HG02938 (cell line): ENCODE measurements around the gene CHRDL2.
"Not testable (repeated sequence)": the region's sequence is repeated elsewhere in the genome, so short reads cannot be mapped to it uniquely, and the experiment has no call there.

Experiments used
- ATAC-seq: cut with Tn5 transposase; IDR thresholded peaks from one replicate; pipeline ENCODE4 v1.9.1; 2021; ENCODE audit warnings: mild to moderate bottlenecking, moderate library complexity; ENCODE audit not compliant: unreplicated experiment

CHRDL2 gene, protein sequence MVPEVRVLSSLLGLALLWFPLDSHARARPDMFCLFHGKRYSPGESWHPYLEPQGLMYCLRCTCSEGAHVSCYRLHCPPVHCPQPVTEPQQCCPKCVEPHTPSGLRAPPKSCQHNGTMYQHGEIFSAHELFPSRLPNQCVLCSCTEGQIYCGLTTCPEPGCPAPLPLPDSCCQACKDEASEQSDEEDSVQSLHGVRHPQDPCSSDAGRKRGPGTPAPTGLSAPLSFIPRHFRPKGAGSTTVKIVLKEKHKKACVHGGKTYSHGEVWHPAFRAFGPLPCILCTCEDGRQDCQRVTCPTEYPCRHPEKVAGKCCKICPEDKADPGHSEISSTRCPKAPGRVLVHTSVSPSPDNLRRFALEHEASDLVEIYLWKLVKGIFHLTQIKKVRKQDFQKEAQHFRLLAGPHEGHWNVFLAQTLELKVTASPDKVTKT

DNA sequence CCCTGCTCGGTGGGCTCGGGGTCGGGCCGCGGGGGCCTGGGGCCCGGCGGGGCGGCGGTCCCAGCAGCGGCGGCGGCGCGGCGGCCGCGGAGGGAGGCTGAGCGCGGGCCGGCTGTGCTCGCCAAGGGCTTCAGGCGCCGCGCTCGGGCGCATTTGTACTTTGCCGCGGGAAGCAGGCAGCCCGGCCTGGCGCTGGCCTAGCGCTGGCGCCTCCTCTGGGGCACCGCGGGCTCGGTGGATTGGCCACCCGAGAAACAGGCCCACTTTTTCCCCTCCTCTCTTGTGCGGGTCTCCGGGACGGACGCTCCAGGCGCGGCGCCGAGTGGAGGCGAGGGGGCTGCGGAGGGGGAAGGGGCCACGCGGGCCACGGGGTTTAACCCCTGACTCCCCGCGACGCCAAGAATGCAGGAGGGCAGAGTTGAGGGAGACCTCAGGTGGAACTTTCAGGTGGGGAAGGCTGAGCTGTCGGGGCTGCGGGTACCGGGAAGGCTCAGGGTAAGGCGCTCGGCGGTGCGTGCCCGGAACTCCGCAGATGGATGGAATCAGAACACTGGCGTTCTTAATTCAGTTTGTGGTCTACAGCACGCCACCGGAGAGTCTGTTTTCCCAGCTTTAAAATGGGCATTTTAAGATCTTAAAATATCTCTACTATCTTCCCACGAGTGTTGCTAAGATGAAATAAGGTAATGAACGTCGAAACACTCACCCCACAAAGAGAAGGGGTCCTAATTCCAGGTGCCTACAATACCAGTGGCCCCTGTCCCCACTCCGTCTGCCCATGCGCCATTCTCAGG is at the start of gene CHRDL2:
TSS of gene CHRDL2 (minus strand) at position 126 of the 794 bp plus-strand sequence. CDS start 538 bp downstream, outside the sequence.
- ATAC-seq, result no peak

DNA sequence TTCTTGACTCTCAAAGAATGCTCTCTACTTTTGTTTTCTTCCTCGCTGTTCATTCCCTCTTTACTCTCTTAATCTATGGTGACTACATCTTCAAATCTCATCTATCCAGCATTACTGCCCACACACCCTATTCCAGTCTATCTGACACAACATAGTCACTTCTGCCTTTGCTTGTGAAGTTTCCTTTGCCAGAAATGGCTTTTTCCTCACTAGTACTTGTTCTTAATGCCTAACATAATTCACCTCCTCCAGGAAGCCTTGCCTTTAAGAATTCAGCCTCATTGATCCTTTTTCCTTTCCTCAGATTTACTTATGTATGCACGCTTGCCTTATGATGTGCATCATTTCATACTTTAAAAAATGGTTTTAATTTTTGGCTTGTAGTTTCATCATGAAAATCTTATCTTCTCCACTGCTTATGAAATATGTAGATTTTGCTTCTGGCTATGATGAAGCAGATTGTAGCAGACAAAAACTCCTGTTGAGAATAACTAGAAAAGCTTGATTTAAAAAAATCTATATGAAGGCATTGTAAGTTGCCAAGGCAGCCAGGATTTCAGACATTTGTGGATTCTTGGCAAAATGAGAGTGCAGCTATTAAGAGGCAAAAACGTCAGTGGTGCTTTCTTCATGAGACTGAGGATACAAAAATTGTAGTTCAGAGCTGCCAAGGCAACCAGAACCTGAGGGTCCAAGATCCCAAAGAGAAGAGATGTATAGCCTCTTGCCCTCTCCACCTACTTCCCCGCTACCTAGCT is 49.2 kb upstream of the CHRDL2 start:
- no peak for ATAC-seq

DNA sequence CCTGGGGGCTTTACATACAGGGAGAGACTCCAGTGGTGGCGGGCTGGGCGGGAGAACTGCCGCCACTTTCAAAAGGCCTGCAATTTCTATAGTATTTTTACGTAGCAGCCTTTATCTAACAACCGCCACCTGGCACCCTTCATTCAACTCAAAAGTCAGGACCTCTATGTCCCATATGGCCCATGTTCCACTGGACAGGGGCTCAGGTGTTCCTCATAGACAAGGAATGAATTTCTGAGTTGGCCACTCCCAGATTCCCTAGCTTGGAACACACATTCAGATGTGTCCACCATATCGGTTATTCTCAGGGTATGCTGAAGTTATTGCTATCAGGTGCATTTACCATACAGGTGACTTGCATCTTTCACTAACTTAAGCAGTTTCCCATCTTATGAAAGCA is 47.4 kb upstream of the CHRDL2 start:
- ATAC-seq, result no peak

DNA sequence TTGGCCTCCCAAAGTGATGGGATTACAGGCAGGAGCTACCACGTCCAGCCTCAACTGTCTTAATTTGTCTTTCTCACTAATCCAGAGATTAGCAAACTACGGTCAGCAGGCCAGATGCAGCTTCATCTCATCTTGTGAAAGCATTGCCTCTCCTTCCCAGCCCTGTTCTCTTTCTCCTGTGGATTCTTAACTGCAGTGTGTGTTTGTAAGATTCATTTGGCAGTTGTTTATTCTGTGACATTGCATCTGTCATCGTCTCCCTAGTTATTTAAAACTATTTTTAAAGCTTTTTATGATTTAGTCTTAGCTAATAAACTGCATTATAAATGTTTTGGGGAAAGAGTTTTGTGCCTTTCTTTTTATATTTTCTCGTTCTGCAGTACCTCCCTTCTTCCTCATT is 46.7 kb upstream of the CHRDL2 start:
- ATAC-seq, result no peak

DNA sequence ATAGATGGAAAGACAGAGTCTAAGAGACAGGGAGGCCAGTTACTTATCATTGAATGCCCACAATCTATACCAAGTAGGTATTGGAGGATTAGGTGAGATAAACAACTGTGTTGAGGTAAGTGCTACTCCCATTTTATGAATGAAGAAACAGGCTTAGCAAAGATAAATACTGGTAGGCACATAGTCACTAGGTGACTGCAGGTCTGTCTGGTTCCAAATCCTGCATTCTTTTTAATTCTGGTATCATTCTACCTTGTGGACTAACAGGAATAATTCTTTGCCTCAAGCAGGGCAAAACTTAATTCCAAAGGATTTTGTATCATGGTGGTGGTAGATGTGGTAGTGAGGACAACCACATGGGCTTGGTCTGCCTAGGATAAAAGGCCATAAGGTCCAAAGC is 45.8 kb upstream of the CHRDL2 start:
- ATAC-seq, result no peak

DNA sequence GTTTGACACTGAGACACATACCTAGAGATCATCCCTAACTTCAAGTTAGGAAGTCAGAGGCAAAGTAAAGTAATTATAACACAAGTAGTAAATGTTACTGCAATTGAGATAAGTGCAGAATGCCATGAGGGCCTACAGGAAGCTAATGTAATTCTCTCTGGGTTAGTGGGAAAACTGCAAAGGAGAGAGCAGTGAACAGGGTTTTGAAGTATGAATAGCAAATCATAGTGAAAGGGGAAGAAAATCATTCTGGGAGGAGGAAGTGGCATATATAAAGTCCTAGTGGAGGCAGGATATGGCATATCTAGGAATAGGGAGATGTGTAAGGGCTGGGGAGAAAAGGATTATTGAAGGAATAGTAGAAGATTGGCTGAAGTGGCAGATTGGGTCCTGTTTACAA is 45.3 kb upstream of the CHRDL2 start:
- ATAC-seq, result no peak

DNA sequence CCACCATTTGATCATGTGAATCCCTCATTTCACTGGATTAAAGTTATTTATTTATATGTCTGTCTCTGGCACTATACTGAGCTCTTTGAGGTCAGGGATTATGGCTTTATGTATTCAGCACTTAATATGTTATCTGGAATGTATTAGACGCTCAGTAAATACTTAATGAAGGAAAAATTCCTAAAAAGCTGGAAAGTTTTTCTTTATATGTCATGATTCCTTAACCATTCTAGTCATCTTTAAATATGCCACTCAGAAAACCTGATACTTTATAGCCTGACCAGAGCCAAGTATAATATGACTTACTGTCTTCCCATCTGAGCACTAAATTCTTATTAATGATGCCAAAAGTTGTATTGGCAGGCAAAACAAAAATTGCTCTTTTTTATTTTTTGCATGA is 44.5 kb upstream of the CHRDL2 start:
- ATAC-seq, result no peak

DNA sequence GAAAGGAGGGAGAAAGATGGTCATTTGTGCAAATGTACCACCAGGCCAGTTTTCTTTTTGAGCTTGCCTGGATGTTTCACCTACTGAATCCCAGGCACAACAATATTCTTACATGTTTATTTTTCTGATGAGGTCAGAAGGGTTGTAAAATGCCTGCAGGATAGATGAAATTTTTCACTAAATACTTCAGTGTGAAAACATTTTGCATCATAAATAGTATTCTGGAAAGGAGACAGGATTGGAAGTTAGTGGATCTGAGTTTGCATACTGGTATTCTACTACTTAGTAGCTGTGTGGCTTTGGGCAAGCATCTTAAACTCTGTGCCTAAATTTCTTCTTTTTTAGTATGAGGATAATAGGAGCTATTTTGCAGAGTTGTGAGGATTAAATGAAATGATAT is 42.2 kb upstream of the CHRDL2 start:
- no peak for ATAC-seq

DNA sequence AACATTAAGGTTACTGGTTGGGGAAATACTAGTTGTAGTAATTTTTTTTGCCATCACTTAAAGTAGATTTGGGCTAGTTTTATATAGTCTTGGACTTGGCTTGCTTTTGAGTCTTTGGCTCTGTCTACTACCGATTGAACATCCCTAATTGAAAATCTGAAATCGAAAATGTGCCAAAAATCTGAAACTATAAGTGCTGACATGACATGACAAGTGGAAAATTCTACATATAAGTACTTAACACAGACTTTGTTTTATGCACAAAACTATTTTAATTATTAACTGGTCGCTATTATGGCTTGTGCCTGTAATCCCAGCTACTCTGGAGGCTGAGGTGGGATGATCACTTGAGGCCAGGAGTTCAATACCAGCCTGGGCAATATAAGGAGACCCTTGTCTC is 39.9 kb upstream of the CHRDL2 start:
- ATAC-seq, result no peak

DNA sequence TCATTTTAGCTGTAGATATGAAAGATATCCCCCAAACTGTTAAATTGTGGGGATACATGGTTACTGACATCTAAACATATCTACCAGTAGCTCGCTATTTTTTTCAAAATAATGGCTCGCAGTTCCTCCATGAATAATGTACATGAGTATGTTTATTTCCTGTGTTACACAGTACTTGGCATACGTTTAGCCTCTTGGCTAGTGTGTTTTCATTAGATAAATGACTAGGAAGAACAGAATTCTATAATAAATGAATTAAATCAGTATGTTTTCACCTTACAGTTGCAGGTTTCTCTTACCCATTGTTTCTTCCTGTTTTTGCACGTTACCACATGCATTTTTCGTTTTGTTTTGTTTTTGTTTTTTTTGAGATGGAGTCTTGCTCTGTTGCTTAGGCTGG is 39.2 kb upstream of the CHRDL2 start:
- ATAC-seq, result no peak

DNA sequence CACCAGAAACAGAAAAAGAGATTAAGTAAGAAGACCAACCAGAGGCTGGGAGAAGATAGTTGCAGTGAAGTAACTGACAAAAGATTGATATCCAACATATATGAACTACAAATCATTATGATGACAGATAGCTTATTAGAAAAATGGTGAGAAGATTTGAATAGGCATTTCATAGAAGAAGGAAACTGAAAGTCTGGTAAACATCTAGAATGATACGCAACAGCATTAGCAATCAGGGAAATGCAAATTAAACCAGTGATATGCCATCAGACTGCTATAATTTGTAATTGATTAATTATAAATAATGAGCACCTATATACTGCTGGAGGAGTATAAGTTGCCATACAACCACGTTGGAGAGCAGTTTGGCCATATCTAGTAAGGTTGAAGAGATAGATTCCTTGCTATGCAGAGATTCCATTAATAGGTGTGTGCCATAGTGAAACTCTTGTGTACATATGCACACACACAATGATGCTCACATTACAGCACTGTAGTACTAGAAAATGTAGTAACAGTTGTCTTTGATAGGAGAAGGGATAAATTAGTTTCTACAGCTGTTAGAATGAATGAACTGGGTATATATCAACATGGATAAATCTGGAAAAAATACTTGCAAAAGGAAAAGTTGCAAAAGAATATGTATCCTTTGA is 38.0 kb upstream of the CHRDL2 start:
- ATAC-seq, result no peak

DNA sequence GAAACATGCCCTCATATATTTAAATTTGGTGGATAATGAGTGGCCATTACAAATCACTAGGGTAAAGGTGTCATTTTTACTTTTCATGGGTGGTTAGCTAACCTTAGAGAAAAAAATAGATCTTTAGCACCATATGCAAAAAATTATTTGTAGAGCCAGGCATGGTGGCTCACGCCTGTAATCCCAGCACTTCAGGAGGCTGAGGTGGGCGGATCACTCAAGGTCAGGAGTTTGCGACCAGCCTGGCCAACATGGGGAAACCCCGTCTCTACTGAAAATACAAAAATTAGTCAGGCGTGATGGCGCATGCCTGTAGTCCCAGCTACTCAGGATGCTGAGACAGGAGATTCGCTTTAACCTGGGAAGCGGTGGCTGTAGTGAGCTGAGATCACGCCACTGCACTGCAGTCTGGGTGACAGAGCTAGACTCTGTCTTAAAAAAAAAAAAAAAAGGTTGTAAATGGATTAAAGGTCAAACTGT is 37.0 kb upstream of the CHRDL2 start:
- ATAC-seq, result not testable (repeated sequence)

DNA sequence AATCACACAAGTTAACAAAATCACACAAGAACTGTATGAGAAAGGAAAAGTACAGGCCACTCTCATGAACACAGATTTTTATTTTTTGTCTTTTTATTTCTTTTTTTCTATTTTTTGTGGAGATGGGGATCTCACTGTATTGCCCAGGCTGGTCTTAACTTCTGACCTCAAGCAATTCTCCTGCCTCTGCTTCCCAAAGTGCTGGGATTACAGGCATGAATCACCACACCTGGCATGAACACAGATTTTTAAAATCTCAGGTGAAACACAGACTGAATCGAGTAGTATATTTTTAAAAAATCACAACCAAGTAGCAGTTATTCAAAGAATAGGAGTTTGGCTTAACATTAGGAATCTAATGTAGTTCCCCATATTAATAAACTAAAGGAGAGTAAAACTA is 35.7 kb upstream of the CHRDL2 start:
- no peak for ATAC-seq

DNA sequence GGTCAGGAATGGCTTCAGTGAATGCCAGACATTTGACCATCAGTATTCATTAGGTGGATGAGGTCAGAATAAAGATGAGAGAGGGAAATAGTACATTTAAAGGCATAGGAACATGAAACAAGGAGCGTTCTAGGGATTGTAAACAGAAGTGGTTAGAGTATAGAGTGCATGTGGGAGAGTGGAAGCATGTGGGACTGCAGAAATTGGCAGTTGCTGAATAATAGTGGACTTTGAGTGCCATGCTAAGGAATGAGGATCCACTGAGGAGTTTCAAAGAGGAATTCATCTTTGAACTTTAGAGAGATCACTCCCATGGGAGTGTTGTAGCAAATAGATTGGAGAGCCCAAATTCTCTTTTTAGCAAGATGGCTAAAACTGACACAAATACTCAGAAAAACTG is 25.3 kb upstream of the CHRDL2 start:
- no peak for ATAC-seq

DNA sequence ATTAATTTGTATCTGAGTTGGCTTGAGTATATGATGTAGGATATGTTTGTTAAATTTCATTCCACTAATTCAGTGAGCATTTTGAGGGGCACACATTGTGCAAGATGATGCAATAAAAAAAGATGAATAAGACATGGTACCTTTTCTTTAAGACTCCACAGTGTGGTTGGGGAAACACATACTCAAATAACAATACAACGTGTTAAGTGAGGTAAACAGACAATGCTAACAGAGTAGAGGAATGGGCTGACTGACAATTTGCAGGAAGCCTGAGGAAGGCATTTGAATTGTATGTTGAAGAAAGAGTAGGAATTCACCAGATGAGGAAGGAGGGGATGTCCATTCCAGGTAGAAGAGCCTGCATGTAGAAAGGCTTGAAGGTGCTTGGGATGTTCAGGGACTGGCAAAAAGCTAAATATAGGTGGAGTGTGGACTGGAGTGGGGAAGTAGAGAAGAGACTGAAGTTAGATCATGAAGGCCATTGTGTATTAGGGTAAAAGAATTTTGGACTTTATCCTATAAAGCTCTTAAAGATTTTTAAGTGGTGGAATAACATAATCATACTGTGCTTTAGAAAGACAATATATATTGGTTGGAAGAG is 24.3 kb upstream of the CHRDL2 start:
- no peak for ATAC-seq

DNA sequence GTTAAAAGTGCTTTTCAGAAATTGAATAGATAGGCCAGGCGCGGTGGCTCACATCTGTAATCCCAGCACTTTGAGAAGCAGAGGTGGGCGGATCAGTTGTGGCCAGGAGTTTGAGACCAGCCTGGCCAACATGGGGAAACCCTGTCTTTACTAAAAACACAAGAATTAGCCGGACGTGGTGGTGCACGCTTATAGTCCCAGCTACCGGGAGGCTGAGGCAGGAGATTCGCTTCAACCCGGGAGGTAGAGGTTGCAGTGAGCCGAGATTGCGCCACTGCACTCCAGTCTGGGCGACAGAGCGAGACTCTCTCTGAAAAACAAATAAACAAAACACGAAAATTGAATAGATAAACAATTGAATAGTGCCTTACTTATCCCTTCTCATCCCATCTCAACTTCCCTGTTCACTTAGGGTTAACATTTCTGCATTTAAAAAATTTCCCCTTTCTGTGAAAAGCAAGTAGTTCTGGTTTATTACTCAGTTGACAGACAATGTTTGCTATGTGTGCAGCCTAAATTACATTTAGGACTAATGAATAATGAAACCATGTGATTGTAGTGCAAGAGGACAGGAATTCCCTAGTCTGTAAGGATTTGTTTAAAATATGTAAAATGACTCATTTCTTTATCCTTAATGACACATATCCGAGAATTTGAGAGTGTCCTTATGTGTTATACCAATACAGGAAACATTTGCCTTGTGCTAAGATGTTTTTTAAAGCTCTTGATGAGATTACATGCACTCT is 23.5 kb upstream of the CHRDL2 start:
- no peak for ATAC-seq

DNA sequence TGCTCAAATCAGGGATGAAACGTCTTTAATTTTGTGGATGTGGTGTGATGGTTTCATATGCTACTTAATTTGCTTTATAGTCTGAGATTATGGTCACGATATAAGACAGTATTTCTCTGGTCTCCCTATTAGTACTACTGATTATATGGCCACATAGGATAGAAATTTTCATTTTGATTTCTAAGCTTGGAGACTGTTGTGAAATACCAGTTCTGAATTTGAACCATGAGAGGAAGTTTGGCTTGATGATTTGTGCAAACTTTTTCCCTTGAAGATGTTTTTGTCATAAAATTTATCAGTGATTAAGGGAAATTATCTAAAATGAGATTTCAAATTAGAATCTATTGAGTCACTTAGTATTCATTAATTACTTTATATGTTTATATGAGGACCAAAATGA is 20.1 kb upstream of the CHRDL2 start:
- ATAC-seq, result no peak

DNA sequence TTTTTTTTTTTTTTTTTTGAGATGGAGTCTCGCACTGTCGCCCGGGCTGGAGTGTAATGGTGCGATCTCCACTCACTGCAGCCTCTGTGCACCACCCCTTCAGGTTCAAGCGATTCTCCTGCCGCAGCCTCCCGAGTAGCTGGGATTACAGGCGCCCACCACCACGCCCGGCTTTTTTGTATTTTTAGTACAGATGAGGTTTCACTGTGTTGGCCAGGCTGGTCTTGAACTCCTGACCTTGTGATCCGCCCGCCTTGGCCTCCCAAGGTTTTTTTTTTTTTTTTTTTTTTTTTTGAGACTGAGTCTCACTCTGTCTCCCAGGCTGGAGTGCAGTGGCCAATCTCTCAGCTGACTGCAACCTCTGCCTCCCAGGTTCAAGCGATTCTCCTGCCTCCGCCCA is 19.4 kb upstream of the CHRDL2 start:
- ATAC-seq, result not testable (repeated sequence)

DNA sequence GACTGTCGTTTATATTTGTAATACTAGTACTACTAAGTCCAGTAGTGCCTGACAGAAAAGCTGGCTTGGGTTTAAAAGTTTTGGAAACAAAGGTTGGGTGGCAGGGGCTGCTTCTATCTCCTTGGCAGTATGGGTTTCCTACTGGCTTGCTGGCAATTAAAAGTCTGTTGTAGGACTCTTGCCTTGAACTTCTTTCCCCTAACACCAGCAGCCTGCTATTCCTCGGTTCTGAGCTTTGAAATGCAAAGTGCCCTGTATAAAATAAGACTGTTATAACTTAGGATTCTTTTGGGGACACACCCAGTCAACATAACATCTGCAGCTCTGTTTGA is 18.7 kb upstream of the CHRDL2 start:
- no peak for ATAC-seq
